ENCODE measurements around the gene DIS3L2.
"Not testable (repeated sequence)": the region's sequence is repeated elsewhere in the genome, so short reads cannot be mapped to it uniquely, and the experiment has no call there.

DNA sequence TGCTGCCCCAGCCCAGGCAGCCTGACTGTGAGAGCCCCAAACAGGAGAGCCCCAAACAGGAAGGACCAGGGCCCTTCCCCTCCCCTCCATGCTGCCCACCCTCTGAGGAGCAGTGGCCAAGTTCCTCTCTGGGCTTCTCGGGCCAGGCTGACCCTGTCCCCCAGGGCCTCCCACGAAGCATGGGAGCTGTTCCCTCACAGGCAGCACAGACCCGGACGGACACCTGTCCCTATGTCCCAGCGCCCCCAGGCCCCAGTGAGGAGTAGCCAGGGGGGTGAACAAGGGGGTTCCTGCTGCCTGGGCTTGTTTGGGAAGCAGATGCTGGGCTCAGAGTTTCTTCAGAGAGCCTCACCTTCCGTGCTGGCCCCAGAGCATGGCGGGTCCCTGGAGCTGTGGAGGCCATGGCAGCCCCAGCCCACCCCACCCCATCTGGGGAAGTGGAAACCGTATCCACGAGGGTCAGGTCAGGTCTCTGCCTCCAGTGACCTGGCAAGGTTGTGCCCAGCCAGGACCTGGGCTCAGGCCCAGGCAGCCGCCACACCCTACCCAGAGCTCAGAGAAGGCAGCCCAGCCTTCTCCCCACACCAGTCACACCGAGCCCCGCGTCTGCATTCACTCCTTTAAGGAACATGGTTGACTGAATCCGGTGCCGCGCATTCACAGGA lies 376.7 kb downstream of the DIS3L2 start:
- TF ChIP-seq CTCF (conservative IDR thresholded peaks at IDR 0.05; ENCODE audit: low read length); EZH2phosphoT487 (IDR thresholded peaks at IDR 0.05; ENCODE audit: borderline replicate concordance, low read depth, low read length): not testable (repeated sequence)

Data from OCI-LY7 (cell line).